K562 (cell line): ENCODE data around the gene BMP15. TPM values are rescaled to one million over a fixed set of nuclear protein-coding genes. Genes with fewer than 3 reads are reported as not detected.

Experiments used
- ATAC-seq: fragments of 200-7000 bp; cut with Tn5 transposase; 3 replicates; pipeline ENCODE4 v1.9.1; 2020; ENCODE audit warnings: moderate library complexity
- BruUV-seq: library from RNA; stranded (reverse); fragments of 400-500 nt; replicated peaks from 2 replicates; lab custom pipeline; 2021; lab: Mats Ljungman, UMichigan
- CTCF ChIA-PET: fragments of 300-600 bp; formaldehyde crosslinking; extraction: SDS; loops from one replicate; lab custom pipeline; 2021; ENCODE audit warnings: low intra/inter-chr PET ratio; lab: Yijun Ruan, JAX
- POLR2A ChIA-PET: fragments of 300-600, 350-650 bp; sonication (Branson Sonifier 250); formaldehyde crosslinking; extraction: SDS; loops from one replicate; lab custom pipeline; 2021; ENCODE audit warnings: antibody characterized with exemption, inconsistent platforms; lab: Yijun Ruan, JAX
- DNase-seq, 4 experiments: peaks; one replicate each; pipeline versions ENCODE4 v3.0.0 to v3.0.0-alpha.2; 2011 to 2018; ENCODE audit warnings: low spot score in 3 of 4, mixed read lengths in 3 of 4; ENCODE audit errors: extremely low read depth in 1 of 4
- FAIRE-seq: peaks from 2 replicates; lab custom pipeline; 2011; peaks lifted over from hg19 to GRCh38; lab: Jason Lieb, UNC
- H2AFZ ChIP-seq: 2 replicates; pipeline ENCODE4 v1.6.0; 2011; ENCODE audit warnings: low read depth, low read length, control low read depth, inconsistent platforms
- H3K27ac ChIP-seq: fragments of 200-600 bp; 3 replicates; pipeline ENCODE4 v1.8.0; 2011; ENCODE audit warnings: low read depth, mild to moderate bottlenecking, control low read depth, inconsistent platforms, low read length, moderate library complexity, mixed read lengths; ENCODE audit errors: extremely low read depth
- H3K27me3 ChIP-seq, 2 experiments: fragments of 300-600 bp in 1 of 2; 2 replicates in 1 of 2; 3 replicates in 1 of 2; pipeline versions ENCODE4 v1.6.0 to v1.8.0; 2011; ENCODE audit warnings: inconsistent platforms in 2 of 2, low read length in 2 of 2, mild to moderate bottlenecking in 1 of 2, mixed read lengths in 1 of 2, moderate library complexity in 1 of 2; ENCODE audit not compliant: control insufficient read depth in 2 of 2, insufficient read depth in 2 of 2
- H3K36me3 ChIP-seq: fragments of 300-600 bp; 3 replicates; pipeline ENCODE4 v1.8.0; 2011; ENCODE audit warnings: mild to moderate bottlenecking, low read length, inconsistent platforms; ENCODE audit not compliant: control insufficient read depth, insufficient read depth
- H3K4me1 ChIP-seq, 2 experiments: fragments of 200-600 bp in 1 of 2; replicated peaks in 1 of 2; 2 replicates in 1 of 2; 3 replicates in 1 of 2; pipeline versions ENCODE4 v1.5.1 to v1.8.0; 2011; ENCODE audit warnings: inconsistent platforms in 2 of 2, low read length in 2 of 2, mild to moderate bottlenecking in 1 of 2, mixed read lengths in 1 of 2, moderate library complexity in 1 of 2; ENCODE audit not compliant: control insufficient read depth in 2 of 2, insufficient read depth in 2 of 2
- H3K4me2 ChIP-seq: 2 replicates; pipeline ENCODE4 v1.6.1; 2011; ENCODE audit warnings: low read length, control low read depth, inconsistent platforms, mixed read lengths; ENCODE audit not compliant: insufficient read depth
- H3K4me3 ChIP-seq: fragments of 200-600 bp; sonication (generic), shearing (Covaris generic); 2 replicates; pipeline ENCODE4 v1.5.1; 2016; ENCODE audit warnings: control low read depth, inconsistent platforms
- H3K79me2 ChIP-seq: fragments of 200-600 bp; 3 replicates; pipeline ENCODE4 v1.8.0; 2011; ENCODE audit warnings: low read length, inconsistent platforms; ENCODE audit not compliant: control insufficient read depth, insufficient read depth
- H3K9ac ChIP-seq, 2 experiments: 2 replicates each; pipeline versions ENCODE4 v1.6.0 to v1.6.1; 2011; ENCODE audit warnings: low read depth in 2 of 2, low read length in 2 of 2, control low read depth in 1 of 2, inconsistent platforms in 1 of 2, mild to moderate bottlenecking in 1 of 2, mixed read lengths in 1 of 2; ENCODE audit not compliant: insufficient read depth in 1 of 2
- H3K9me1 ChIP-seq: one replicate; pipeline ENCODE4 v1.6.0; 2011; ENCODE audit warnings: inconsistent platforms, mild to moderate bottlenecking, low read length, moderate library complexity; ENCODE audit not compliant: control insufficient read depth, insufficient read depth
- H3K9me3 ChIP-seq: replicated peaks from 2 replicates; pipeline ENCODE4 v1.5.1; 2011; ENCODE audit warnings: low read depth, low read length, inconsistent platforms; ENCODE audit not compliant: control insufficient read depth, insufficient read depth
- H4K20me1 ChIP-seq: replicated peaks from 2 replicates; pipeline ENCODE4 v1.6.1; 2011; ENCODE audit warnings: low read length, inconsistent platforms, mixed read lengths; ENCODE audit not compliant: control insufficient read depth, insufficient read depth
- MLLT1 ChIP-seq, 2 experiments: fragments of 450-650 bp; IDR thresholded peaks; 2 replicates each; pipeline ENCODE4 v1.6.1; 2016
- SIN3B ChIP-seq: fragments of 450-650 bp; IDR thresholded peaks from 2 replicates; pipeline ENCODE4 v1.6.1; 2017; ENCODE audit warnings: low read depth, mild to moderate bottlenecking, moderate library complexity
- SMARCE1 ChIP-seq: fragments of 450-650 bp; IDR thresholded peaks from 2 replicates; pipeline ENCODE4 v1.7.1; 2016; ENCODE audit warnings: mild to moderate bottlenecking
- TOE1 ChIP-seq, 2 experiments: fragments of 450-650 bp in 1 of 2; sonication (generic) in 1 of 2; formaldehyde crosslinking in 1 of 2; IDR thresholded peaks; 2 replicates each; pipeline versions ENCODE4 v1.7.1 to v1.8.0; 2016 to 2022; ENCODE audit warnings: borderline replicate concordance in 2 of 2, mild to moderate bottlenecking in 2 of 2, antibody characterized with exemption in 1 of 2, inconsistent platforms in 1 of 2, low read depth in 1 of 2, missing genetic modification reagents in 1 of 2, moderate library complexity in 1 of 2
- TRIM24 ChIP-seq, 2 experiments: fragments of 450-650 bp; IDR thresholded peaks; 2 replicates each; pipeline ENCODE4 v1.6.1; 2016
- TSC22D4 ChIP-seq: fragments of 450-650 bp; IDR thresholded peaks from 2 replicates; pipeline ENCODE4 v1.6.1; 2016; ENCODE audit warnings: missing genetic modification characterization, missing biosample characterization, control low read depth
- ZFP30 ChIP-seq: fragments of 250-450 bp; sonication (Bioruptor Pico); IDR thresholded peaks from 2 replicates; pipeline ENCODE4 v1.8.0; 2022; ENCODE audit warnings: moderate library complexity, mild to moderate bottlenecking, inconsistent platforms, borderline replicate concordance
- in situ Hi-C: fragments of 300-500 bp; cut with MboI; formaldehyde crosslinking; loops from 4 replicates; pipeline ENCODE4 v1.15.0; 2018; ENCODE audit warnings: inconsistent platforms, mixed read lengths
- intact Hi-C: fragments of 100-400 bp; cut with micrococcal nuclease; formaldehyde crosslinking; loops from 2 replicates; pipeline ENCODE4 v1.14.2; 2022
- polyA plus RNA-seq, 8 experiments: library from polyadenylated mRNA; depleted of rRNA in 4 of 8; stranded (reverse) in 5 of 8; unstranded in 3 of 8; fragments of >200 nt; fragmentation: Nextera tagmentation in 2 of 8; fragmentation: Illumina TruSeq in 1 of 8; extraction: Ambion mirVana in 2 of 8; extraction: Trizol in 1 of 8; gene quantifications; 2 replicates each; pipeline versions ENCODE4 v1.2.1 to v1.2.3, GENCODE V29; 2011 to 2014; ENCODE audit warnings: inconsistent platforms in 1 of 8, missing spikeins in 1 of 8
- total RNA-seq, 7 experiments: library from RNA; depleted of rRNA in 6 of 7; stranded (reverse); fragments of >200 nt in 6 of 7; fragmentation: Illumina TruSeq in 2 of 7; extraction: Trizol in 2 of 7; gene quantifications; 2 replicates each; pipeline versions ENCODE4 v1.2.1 to v1.2.3, GENCODE V29; 2011 to 2021; ENCODE audit warnings: low replicate concordance in 1 of 7
- TF ChIP-seq, protein P1 (sequence below): fragments of 250-450 bp; sonication (Bioruptor Pico); IDR thresholded peaks from 2 replicates; pipeline ENCODE4 v1.4.0; 2020; ENCODE audit warnings: mild to moderate bottlenecking, moderate library complexity
- TF ChIP-seq, protein P2 (sequence below): fragments of 250-450 bp; sonication (Bioruptor Pico); IDR thresholded peaks from 2 replicates; pipeline ENCODE4 v1.5.0; 2021; ENCODE audit warnings: mild to moderate bottlenecking, moderate library complexity
- TF ChIP-seq, protein P3 (sequence below): fragments of 250-450 bp; sonication (Bioruptor Pico); IDR thresholded peaks from 2 replicates; pipeline ENCODE4 v1.8.0; 2021; ENCODE audit warnings: moderate library complexity, mild to moderate bottlenecking, inconsistent platforms
- TF ChIP-seq, protein P4 (sequence below), 3 experiments: IDR thresholded peaks in 2 of 3; conservative IDR thresholded peaks in 1 of 3; 2 replicates each; pipeline ENCODE4 v1.5.1; 2011 to 2012; ENCODE audit warnings: low read length in 3 of 3, mild to moderate bottlenecking in 3 of 3, control low read depth in 2 of 3, improper control_type of control experiment in 1 of 3, inconsistent platforms in 1 of 3, low read depth in 1 of 3, mixed read lengths in 1 of 3, moderate library complexity in 1 of 3; ENCODE audit not compliant: insufficient read depth in 2 of 3

Gene BMP15
- total and polyA plus RNA-seq, 9 of the 15 experiments (the other 6 are each of a cell fraction or from before 2014, with no cell fraction given), result not detected

- Histone ChIP-seq H4K20me1 (no peaks in the 10 kb centered on the region), H3K4me1 (no peaks in the 10 kb centered on the region), H3K27me3 (no peaks in the 10 kb centered on the region), H3K27ac (no peak overlapping the region), H3K4me2 (no peak overlapping the region), H2AFZ (no peak overlapping the region), H3K9ac (no peak overlapping the region), H3K4me3 (no peak overlapping the region), H3K9me1 (no peaks in the 10 kb centered on the region), H3K9me3 (no peaks in the 10 kb centered on the region), H3K79me2 (no peaks in the 10 kb centered on the region), H3K36me3 (no peaks in the 10 kb centered on the region)
- in situ Hi-C loops, result no loop called here
- no peak for DNase-seq
- BruUV-seq, result no TSS peak
- ATAC-seq, result no peak
- no peak for FAIRE-seq
- ChIA-PET CTCF (no interaction called here), POLR2A (no interaction called here)
- intact Hi-C loops, result no loop called here
- TF ChIP-seq ZFP30 (CRISPR knock-in tag) (no peak), TOE1 (IDR thresholded peaks at IDR 0.05; ENCODE audit: borderline replicate concordance) (no peak), TOE1 (CRISPR knock-in tag; IDR thresholded peaks at IDR 0.05; ENCODE audit: borderline replicate concordance, low read depth) (no peak), MLLT1 (IDR thresholded peaks at IDR 0.05) (no peak), TRIM24 (IDR thresholded peaks at IDR 0.05) (no peak), SIN3B (no peak), SMARCE1 (no peak), TSC22D4 (tag) (no peak)
- TF ChIP-seq, protein P1, sequence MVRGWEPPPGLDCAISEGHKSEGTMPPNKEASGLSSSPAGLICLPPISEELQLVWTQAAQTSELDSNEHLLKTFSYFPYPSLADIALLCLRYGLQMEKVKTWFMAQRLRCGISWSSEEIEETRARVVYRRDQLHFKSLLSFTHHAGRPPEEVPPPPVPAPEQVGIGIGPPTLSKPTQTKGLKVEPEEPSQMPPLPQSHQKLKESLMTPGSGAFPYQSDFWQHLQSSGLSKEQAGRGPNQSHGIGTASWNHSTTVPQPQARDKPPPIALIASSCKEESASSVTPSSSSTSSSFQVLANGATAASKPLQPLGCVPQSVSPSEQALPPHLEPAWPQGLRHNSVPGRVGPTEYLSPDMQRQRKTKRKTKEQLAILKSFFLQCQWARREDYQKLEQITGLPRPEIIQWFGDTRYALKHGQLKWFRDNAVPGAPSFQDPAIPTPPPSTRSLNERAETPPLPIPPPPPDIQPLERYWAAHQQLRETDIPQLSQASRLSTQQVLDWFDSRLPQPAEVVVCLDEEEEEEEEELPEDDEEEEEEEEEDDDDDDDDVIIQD (CRISPR knock-in tag), result no peak
- TF ChIP-seq, protein P2, sequence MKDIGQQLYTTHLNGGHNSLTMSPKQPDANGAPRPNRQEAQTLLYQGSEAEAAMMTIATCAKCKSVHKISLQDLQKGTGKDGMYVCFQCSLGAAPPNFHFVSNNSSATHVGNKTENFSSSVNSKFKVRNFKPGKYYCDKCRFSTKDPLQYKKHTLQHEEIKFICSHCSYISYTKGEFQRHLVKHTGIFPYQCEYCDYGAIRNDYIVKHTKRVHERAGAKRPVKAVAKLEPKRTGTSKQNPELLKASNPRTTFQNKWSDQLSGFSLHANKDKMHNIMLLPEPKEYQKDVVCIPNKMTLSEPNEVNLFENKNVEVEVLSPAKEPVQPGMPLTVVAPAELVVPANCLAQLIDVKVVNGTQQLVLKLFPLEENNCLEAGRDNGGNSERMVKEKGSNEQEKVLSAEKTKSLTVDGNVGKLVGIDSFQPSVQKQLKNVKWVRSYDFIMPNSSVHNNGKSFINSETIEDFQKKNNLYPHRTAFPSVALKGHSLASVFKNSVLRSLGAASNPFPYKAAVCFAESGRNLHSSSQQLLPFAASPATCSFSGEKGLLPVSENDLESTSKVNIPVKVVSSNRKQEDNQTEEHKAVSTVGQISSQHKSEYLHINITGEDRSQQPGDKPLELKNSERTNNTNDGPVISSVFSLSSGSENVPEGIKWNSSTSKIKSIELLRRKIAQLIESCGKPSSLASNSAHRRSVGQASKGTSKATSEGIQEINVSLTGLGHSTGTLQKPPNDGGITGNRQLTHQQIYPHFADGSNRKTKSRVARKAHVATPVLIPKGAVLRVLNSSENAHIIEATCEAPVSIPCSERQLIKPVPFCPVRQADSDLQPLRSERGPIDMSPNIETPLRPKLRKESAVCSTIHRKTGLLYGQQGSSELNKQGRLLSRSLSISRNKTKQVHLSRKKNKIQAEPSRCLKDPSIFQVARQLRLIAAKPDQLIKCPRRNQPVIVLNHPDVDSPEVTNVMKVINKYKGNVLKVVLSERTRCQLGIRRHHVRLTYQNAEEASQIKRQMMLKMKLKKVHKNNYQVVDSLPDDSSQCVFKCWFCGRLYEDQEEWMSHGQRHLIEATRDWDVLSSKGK (CRISPR knock-in tag), result no peak
- TF ChIP-seq, protein P3, sequence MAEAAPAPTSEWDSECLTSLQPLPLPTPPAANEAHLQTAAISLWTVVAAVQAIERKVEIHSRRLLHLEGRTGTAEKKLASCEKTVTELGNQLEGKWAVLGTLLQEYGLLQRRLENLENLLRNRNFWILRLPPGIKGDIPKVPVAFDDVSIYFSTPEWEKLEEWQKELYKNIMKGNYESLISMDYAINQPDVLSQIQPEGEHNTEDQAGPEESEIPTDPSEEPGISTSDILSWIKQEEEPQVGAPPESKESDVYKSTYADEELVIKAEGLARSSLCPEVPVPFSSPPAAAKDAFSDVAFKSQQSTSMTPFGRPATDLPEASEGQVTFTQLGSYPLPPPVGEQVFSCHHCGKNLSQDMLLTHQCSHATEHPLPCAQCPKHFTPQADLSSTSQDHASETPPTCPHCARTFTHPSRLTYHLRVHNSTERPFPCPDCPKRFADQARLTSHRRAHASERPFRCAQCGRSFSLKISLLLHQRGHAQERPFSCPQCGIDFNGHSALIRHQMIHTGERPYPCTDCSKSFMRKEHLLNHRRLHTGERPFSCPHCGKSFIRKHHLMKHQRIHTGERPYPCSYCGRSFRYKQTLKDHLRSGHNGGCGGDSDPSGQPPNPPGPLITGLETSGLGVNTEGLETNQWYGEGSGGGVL (CRISPR knock-in tag), result no peak
- TF ChIP-seq, protein P4, sequence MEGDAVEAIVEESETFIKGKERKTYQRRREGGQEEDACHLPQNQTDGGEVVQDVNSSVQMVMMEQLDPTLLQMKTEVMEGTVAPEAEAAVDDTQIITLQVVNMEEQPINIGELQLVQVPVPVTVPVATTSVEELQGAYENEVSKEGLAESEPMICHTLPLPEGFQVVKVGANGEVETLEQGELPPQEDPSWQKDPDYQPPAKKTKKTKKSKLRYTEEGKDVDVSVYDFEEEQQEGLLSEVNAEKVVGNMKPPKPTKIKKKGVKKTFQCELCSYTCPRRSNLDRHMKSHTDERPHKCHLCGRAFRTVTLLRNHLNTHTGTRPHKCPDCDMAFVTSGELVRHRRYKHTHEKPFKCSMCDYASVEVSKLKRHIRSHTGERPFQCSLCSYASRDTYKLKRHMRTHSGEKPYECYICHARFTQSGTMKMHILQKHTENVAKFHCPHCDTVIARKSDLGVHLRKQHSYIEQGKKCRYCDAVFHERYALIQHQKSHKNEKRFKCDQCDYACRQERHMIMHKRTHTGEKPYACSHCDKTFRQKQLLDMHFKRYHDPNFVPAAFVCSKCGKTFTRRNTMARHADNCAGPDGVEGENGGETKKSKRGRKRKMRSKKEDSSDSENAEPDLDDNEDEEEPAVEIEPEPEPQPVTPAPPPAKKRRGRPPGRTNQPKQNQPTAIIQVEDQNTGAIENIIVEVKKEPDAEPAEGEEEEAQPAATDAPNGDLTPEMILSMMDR (IDR thresholded peaks at IDR 0.05 in 2 of 3, conservative IDR thresholded peaks at IDR 0.05 in 1 of 3; ENCODE audit: insufficient read depth in 2 of 3, low read depth in 1 of 3, low read length in 3 of 3), result no peak
Measured at GRCh38 chrX:50913520-50913919, 3.0 kb downstream of the BMP15 start.
